ENCODE results near the gene PIK3C2A.
"Not testable (repeated sequence)": the region's sequence is repeated elsewhere in the genome, so short reads cannot be mapped to it uniquely, and the experiment has no call there.

Gene PIK3C2A, protein sequence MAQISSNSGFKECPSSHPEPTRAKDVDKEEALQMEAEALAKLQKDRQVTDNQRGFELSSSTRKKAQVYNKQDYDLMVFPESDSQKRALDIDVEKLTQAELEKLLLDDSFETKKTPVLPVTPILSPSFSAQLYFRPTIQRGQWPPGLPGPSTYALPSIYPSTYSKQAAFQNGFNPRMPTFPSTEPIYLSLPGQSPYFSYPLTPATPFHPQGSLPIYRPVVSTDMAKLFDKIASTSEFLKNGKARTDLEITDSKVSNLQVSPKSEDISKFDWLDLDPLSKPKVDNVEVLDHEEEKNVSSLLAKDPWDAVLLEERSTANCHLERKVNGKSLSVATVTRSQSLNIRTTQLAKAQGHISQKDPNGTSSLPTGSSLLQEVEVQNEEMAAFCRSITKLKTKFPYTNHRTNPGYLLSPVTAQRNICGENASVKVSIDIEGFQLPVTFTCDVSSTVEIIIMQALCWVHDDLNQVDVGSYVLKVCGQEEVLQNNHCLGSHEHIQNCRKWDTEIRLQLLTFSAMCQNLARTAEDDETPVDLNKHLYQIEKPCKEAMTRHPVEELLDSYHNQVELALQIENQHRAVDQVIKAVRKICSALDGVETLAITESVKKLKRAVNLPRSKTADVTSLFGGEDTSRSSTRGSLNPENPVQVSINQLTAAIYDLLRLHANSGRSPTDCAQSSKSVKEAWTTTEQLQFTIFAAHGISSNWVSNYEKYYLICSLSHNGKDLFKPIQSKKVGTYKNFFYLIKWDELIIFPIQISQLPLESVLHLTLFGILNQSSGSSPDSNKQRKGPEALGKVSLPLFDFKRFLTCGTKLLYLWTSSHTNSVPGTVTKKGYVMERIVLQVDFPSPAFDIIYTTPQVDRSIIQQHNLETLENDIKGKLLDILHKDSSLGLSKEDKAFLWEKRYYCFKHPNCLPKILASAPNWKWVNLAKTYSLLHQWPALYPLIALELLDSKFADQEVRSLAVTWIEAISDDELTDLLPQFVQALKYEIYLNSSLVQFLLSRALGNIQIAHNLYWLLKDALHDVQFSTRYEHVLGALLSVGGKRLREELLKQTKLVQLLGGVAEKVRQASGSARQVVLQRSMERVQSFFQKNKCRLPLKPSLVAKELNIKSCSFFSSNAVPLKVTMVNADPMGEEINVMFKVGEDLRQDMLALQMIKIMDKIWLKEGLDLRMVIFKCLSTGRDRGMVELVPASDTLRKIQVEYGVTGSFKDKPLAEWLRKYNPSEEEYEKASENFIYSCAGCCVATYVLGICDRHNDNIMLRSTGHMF (N-terminal part only)

DNA sequence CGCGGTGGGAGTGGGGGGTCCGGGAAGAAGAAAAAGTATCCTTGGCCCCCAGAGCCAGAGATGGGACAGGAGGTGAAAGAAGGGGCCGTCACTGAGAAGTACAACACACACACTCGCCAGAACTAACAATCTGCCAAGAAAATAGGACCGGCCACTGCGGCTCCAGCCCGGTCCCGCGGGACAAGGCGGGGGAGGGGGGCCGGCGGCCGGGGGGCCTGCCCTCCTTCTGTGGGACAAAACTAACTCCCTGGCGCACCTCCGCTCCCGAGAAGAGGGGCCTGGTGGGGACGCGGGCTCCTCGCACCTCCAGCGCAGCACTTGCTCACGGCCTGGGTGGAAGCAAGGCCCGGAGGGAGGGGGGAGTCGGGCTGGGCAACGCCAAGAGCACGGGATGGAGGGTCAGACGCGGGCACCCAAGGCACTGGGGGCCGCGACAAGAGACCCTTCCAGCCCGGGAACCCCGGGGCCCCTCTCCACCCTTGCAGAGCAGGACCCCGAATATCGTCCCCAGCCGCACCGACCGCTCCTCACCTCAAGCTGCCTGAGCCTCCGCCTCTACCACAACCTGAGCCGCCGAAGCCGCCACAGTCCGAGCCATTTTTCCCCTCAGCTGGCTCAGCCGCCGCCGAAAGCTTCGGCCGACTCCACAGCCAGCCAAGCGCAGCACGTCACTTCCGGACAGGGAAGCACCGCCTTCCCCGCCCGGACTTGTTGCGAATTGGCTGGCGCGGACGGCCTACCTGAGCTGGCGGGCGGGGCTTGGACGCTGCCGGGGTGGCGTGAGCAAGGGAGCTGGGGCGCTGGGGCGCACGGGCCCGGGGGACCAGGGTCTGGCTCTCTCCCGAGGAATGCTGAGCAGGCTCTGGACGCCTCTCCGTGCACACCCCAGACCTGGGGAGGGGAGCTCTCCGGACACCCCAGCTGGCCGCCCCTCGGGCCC is at the start of gene PIK3C2A:
TSS of gene PIK3C2A (minus strand) at position 670 of the 940 bp plus-strand sequence. CDS start 38,245 bp downstream, outside the sequence.
- in situ Hi-C loops (cut with MboI; ENCODE audit: low sequenced_read_pairs): no loop called here

- in situ Hi-C loops (cut with MboI; ENCODE audit: low sequenced_read_pairs): no loop called here
Measured at GRCh38 chr11:17257196-17257595, 49.4 kb upstream of the PIK3C2A start.

DNA sequence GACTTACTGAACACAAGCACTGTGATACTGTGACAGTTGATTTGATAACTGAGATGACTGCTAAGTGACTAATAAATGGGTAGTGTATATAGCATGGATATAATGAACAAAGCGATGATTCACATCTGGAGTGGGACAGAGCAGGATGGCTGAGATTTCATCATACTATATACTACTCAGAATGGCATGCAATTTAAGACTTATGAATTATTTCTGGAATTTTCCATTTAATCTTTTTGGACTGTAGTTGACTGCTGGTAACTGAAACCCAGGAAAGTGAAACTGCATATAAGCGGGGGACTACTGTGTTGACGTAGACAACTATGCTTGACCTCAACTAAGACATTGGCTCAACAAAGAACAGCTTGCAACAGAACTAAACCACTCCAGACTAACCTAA is 48.7 kb upstream of the PIK3C2A start:
- in situ Hi-C loops (cut with MboI; ENCODE audit: low sequenced_read_pairs): no loop called here

GRCh38 chr11:17252704-17253103 is 44.9 kb upstream of the PIK3C2A start:
- in situ Hi-C loops (cut with MboI; ENCODE audit: low sequenced_read_pairs): no loop called here

DNA sequence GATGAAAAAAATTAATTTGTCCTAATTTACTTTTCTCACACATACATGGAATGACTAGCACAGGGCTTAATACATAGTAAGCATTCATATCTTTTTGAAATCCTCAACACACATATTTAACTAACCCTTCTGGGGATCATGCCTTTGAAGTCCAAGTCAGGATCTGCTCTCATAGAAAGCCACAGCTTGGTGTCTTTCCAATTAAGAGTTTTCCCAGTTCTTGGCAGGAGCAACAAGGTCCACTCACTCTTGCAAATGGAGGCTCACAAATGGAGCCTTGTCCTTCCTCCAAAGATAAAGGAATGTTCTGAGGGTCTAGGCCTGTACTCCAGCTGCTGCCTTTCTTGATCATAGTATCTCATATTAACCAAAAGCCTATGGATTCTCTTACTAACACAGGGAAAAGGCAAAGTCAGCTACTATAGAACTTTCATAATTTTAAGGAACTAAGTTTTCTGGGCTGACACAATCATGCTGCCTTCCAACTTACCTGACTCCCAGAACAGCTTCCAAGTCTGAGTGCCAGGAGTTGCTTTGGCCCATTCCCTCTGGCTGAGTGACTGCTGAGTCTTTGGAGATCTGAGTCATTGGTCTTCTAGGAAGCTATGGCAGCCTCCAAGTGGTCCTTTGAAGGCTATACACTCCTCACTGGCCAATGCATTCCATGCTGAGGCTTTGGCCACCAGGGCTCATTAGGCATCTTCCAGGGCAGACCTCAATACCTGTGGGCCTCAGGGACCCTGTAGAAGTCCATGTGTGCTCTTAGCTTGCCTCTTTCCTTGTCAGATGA is 43.0 kb upstream of the PIK3C2A start:
- in situ Hi-C loops (cut with MboI; ENCODE audit: low sequenced_read_pairs): no loop called here

DNA sequence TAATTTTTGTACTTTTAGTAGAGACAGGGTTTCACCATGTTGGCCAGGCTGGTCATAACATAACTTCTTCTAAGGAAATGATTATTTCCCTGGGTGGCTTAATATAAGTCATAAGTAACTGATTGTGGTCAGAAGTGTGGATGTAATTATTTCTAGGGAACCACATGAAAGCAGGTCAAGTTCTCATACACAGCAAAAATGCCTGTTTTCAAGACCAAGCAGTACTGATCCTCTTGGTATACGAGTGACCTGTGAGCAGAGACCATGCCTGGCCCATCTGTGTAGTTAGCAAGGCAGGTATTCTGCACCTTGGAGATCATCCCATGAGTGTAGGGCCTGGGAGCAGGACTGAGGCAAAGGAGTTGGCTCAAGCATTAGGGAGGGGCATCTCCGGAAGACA is 36.3 kb upstream of the PIK3C2A start:
- in situ Hi-C loops (cut with MboI; ENCODE audit: low sequenced_read_pairs): no loop called here

GRCh38 chr11:17242954-17243353 is 35.2 kb upstream of the PIK3C2A start:
- in situ Hi-C loops (cut with MboI; ENCODE audit: low sequenced_read_pairs): not testable (repeated sequence)

GRCh38 chr11:17240780-17241179 is 33.0 kb upstream of the PIK3C2A start:
- in situ Hi-C loops (cut with MboI; ENCODE audit: low sequenced_read_pairs): no loop called here

DNA sequence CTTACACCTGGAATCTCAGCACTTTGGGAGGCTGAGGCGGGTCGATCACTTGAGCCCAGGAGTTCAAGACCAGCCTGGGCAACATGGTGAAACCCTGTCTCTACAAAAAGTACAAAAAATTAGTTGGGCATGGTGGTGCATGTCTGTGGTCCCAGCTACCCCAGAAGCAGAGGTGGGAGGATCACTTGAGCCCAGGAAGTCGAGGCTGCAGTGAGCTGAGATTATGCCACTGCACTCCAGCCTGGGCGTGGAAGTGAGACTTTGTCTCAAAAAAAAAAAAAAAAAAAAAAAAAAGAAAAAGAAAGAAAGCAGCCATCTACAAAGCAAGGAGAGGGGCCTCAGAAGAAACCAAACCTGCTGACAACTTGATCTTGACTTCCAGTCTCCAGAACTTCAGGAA is 32.1 kb upstream of the PIK3C2A start:
- in situ Hi-C loops (cut with MboI; ENCODE audit: low sequenced_read_pairs): not testable (repeated sequence)

DNA sequence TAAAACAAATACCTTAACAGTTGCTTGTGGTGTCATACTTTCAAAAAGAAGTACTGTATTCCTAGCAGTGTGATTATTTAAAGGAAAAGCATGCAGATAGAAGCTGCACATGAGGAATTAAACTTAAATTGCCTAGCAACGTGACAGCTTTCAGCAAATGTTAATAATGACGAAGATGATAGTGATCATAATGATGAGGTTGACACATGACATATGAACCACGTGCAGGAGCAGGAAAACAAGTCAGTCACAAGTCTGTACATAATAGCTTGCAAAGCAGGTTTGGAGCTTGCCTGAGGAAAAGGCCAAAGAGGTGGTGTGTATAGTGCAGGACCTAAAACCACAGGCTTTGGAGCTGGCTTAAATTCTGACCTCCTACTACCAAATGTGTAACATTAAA is 30.6 kb upstream of the PIK3C2A start:
- in situ Hi-C loops (cut with MboI; ENCODE audit: low sequenced_read_pairs): no loop called here

DNA sequence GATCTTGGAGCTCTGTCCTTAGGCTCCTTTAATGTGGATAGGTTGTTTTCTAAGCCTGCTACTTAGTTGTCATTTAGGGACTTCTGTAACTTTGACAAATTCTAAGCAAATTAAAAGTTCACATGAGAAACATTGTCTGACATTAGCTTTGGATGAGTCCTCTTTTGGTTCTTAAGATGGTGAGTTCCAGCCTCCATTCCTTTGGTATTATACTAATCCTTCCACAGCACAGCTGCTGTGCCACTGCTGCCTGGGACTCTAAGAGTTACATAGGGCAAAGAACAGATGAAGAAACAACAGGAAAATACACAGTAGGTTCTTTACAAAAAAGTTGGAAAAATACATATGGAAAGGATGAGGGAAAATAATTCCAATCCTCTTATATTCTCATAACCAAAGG is 25.3 kb upstream of the PIK3C2A start:
- in situ Hi-C loops (cut with MboI; ENCODE audit: low sequenced_read_pairs): no loop called here

GRCh38 chr11:17230867-17231851 is 23.4 kb upstream of the PIK3C2A start:
- in situ Hi-C loops (cut with MboI; ENCODE audit: low sequenced_read_pairs): no loop called here

- in situ Hi-C loops (cut with MboI; ENCODE audit: low sequenced_read_pairs): no loop called here
Measured at GRCh38 chr11:17229481-17230152, 21.8 kb upstream of the PIK3C2A start.

DNA sequence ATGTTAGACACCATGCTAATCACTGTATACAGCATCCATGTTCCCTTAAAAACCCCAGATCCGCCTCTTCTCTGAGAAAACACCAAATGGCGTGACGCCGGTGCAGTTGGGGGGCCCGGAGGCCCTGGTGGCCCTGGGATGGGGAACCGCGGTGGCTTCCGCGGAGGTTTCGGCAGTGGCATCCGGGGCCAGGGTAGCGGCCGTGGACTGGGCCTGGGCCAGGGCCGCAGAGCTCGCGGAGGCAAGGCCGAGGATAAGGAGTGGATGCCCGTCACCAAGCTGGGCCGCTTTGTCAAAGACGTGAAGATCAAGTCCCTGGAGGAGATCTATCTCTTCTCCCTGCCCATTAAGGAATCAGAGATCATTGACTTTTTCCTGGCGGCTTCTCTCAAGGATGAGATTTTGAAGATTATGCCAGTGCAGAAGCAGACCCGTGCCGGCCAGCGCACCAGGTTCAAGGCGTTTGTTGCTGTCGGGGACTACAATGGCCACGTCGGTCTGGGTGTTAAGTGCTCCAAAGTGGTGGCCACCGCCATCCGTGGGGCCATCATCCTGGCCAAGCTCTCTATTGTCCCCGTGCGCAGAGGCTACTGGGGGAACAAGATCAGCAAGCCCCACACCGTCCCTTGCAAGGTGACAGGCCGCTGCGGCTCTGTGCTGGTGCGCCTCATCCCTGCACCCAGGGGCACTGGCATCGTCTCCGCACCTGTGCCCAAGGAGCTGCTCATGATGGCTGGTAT is 20.6 kb upstream of the PIK3C2A start:
- in situ Hi-C loops (cut with MboI; ENCODE audit: low sequenced_read_pairs): not testable (repeated sequence)

DNA sequence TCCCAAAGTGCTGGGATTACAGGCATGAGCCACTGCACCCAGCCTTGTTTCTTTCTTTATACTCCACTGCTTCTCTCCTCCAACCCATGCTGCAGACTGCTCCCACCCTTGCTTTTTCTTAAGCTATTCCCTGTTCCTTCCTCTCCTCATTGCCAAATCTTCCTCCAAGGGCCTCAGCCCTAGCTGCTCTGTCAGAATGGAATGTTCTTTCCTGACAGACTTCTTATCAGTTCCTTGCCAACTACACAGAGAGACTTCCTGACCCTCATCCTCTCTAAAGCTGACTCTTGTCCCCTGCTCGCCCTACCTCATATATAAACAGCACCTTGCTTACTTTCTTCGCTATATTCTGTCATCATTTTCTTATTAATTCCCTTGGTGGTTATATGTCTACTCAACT is 16.9 kb upstream of the PIK3C2A start:
- in situ Hi-C loops (cut with MboI; ENCODE audit: low sequenced_read_pairs): no loop called here

DNA sequence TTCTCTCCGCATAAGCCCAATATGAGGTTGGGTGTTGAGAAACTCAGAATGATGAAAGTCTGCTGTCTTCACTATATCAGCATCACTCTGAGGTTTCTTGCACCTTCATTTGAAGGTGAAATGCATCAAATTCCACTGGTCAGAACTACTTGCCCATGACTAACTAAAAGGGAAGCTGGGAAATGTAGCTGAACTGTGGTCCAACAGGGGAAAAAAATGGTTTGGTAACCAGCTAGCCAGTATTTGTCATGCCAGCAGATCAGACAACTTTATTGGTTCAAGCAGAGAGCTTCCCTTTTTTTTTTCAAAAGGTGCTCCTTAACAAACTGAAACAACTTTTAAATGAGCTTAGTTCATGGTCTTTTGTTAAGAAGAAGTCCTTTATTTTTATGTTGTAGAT is 14.2 kb upstream of the PIK3C2A start:
- in situ Hi-C loops (cut with MboI; ENCODE audit: low sequenced_read_pairs): no loop called here

DNA sequence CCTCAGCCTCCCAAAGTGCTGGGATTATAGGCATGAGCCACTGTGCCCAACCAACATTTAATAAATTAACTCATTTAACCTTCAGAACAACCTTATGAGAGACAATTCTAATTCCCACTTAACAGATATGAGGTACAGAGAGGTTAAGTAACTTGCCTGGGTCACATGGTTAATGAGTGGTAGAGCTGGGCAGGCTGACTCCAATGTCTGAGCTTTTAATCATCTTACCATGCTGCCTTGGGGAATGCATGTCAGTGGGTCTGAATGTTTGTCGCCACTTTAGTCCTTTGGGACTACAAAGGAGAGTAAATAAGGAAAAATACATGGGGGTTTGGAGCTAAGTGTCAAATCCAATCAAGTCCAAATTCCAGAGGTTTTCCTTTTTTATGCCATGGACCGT is 11.2 kb upstream of the PIK3C2A start:
- in situ Hi-C loops (cut with MboI; ENCODE audit: low sequenced_read_pairs): no loop called here

All from hTERT RPE-1 (cell line).